Measurements from ENCODE around the gene CYFIP2.

The CYFIP2 gene

DNA sequence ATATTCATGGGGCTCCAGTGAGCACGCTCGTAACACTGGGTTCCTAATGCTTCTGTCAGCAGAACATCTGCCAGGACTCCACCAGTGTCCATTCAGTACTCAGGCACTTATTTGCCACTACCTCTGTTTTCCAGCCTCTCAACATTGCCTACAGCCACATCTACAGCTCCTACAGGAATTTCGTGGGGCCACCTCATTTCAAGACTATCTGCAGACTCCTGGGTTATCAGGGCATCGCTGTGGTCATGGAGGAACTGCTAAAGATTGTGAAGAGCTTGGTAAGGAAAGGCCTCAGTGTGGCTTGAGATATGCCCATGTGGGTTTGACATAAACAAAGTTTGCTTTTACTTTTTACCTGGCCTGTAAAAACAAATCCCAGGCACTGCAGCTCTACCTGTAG lies 92.9 kb downstream of the CYFIP2 start:
- DNase-seq (ENCODE audit: low read depth in 2 of 2), result no peak

DNA sequence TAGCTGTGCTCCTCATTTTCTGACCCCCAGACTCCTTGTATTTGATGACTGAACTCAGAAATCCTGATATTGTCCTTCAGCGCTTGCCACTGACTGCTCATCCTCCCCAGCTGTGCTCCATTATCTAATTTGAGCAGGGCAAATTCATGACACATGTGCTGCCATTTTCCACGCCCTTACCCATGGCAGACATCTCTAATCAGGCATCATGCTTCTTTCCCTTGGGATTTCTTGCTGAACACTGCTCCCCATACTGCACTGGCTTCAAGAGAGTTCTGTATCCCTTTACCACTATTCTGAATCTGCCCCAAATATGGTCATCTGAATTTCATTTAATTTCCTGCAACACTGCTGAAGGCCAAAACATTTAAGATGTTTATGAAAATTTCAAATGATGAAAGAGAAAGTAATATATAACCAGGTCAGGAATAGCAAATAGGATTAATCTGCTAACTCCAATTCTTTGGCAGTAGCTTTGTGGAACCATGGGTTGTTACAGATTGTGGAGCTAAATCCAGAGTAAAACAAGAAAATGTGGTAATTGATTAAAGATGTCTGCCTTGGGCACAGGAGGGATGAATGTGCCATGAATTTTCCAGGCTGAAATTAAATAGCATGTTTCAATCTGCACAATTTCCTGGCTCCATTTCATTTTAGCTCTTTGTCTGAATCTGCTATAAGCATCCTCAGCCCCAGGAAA lies 93.6 kb downstream of the CYFIP2 start:
- DNase-seq (ENCODE audit: low read depth in 2 of 2), result no peak

DNA sequence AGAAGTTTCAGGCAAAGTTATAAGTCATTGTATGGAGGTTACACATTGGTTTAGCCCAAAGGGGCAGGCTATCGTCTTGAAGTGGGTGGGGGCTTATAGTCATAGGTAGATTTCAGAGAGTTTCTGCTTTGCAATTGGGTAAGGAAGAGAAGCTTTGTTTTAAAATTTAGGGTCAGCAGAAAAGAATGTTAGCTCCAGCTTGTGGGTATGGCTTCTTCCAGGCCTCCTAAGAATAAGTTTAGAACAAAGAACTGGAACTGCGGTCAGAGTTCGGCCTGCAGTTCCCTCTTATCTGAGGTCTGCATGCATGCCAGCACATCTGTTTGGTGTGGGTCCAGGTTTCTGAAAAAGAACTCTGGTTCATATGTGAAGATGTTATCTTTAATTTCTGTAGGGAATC lies 96.1 kb downstream of the CYFIP2 start:
- DNase-seq (ENCODE audit: low read depth in 2 of 2), result no peak

DNA sequence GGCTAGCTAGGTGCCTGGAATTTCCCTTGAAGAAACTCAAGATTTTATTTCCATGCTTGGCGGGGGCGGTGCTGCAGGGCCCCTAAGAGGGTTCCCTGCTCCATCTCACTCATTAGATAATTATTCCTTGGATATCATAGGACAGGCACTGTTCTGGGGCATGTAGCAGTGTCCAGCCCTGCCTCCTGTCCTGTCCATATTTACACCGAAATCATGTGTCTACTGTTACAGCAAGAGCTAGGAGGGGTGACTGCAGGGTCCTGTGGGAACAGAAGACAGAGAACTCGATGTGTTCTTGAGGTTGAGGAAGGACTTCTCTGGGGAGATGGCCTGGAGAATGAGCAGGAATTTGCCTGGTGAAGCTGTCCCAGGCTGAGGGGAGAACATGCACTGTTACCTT lies 96.6 kb downstream of the CYFIP2 start:
- DNase-seq (ENCODE audit: low read depth in 2 of 2), result no peak

DNA sequence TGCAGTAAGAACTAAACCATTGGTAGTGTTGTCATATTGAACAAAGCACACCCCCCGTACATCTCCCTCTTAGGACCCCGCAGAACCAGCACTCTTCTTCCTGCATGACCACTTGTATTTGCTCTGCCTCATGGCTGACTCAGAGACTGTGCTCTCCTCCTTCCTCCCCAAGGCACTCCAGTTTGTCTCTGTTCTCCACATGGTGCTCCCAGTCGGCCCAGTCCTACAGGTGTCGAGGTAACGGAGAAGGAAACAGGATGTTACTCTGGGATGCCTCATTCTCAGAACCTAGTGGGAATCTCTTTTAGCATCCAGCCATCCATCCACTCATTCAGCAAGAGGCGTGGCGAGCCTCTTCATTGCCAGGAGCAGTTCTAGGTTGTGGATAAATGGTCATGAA lies 97.1 kb downstream of the CYFIP2 start:
- DNase-seq (ENCODE audit: low read depth in 2 of 2), result no peak

DNA sequence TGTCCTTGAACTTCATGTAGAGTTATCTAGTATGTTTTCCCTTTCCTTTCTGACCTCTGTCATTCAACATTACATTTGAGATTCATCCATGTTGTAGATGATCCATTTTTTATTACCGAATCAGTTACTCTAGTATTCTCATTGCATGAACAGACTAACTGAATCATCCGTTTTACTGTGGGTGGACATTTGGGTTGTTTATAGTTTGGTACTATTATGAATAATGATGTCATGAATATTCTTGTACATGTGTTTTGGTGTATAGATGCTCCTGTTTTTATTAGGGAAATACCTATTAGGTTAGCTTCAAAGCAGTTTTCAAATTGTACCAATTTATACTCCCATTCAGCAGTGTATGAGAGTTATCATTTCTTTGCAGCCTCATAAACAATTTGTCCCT lies 99.8 kb downstream of the CYFIP2 start:
- DNase-seq (ENCODE audit: low read depth in 2 of 2), result no peak

DNA sequence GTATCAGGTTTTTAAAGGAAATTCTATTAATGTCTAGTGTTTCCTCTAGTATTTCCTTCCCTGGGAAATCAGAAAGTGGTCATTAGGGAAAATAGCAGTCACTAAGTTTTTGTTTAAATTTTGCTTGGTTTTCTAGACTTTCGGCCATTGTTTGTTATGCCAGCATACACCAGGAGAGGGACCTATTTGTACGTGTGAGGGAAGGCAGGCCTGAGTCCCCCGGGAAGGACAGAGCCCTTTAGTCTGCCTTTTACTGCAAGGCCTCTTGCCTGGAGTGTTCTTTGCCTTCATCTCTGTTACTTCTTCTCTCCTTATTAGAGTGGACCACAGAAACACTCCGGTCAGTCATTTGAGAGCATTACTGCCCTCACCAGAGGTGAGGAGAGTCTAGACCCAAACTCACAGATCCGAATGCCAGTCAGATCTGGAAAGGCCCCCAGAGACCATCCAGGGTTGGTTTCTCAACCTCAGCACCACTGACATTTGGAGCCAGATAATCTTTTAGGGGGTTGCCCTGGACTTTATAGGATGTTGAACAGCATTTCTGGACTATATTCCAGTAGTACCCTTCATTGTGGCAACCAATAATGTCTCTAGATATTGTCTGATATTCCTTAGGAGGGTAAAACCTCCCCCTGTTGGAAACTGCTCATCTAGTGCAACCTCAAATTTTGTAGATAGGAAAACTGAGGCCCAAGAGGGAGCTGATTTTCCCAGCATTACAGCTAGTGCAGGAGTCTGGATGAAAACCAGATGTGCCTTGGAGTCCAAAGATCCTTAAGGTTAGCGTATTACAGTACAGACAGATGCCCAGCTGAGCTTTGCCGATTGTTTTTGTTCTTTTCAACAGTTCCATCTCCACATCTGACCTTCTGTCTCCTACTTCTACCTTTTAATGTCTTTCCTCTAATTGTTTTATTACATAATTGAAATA lies 101.1 kb downstream of the CYFIP2 start:
- DNase-seq (ENCODE audit: low read depth in 2 of 2), result no peak

DNA sequence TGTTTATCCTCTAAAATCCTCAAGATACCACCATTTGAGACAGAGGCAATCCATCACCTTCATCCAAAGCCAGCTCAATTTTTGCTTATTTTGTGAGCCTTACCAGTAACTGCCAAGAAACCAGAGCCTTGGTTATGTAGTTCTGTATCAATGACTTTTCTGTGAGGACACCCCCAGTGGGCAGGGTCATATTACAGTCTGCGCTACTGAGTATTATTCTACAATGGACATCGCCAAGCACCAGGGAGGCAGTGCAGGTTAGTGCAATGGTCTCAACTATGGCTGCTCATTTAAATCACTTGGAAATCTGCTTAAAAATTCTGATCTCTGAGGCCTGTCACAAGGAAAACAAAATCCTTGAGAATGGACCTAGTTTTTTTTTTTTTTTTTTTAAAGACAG lies 103.6 kb downstream of the CYFIP2 start:
- no peak for DNase-seq (ENCODE audit: low read depth in 2 of 2)

DNA sequence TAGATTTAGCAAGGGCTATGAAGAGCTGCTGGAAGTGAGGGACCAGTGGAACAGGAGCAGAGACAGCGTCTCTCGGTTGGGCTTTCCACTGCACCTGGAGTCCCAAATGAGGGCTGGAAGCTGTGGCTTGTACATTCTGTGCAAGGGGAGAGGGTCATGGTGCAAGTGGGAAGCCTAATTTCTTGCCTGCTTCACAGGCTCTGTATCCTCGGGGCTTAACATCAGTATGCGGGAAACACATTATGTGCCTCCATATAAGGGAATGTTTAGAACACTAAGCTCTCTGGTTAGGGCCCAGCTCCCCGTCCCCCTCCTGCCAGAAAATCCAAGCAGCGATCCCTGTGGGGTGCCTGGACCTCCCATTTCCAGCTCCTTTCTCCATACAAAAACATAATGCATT lies 105.0 kb downstream of the CYFIP2 start:
- DNase-seq (ENCODE audit: low read depth in 2 of 2), result no peak

DNA sequence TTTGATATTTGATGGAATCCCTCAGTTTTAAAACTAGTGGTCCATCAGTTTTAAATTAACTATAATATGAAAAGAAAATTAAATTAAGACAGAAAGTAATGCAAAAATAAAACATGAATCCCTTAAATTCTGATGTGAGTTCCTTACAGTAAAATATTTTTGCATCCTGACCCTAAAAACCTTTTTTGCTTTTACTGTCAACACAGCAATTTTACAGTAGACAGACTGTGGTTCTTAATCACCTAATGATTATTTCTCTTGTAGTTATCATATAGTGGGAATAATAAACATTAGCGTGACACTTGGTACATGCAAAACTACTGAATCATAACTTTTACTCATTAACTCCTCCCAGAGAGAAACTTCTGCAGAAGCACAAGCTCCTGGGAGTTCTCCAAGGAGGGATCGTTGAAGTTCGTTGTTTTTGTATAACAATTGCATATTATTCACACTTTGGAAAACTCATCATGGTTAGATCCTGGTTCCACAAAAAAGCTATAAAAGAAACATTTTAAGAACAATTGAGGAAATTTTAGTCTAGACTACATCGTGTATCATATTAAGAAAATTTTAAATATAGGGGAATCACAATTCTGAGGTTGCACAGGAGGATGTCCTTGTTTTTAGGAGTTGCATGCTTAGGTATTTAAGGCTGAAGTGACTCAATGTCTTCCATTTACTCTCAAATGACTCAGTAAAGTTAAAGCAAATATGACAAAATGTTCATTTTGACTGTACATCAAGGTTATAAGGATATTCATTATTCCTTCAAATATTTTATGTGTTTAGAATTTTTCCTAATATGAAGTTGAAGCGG lies 105.9 kb downstream of the CYFIP2 start:
- DNase-seq (ENCODE audit: low read depth in 2 of 2), result no peak

DNA sequence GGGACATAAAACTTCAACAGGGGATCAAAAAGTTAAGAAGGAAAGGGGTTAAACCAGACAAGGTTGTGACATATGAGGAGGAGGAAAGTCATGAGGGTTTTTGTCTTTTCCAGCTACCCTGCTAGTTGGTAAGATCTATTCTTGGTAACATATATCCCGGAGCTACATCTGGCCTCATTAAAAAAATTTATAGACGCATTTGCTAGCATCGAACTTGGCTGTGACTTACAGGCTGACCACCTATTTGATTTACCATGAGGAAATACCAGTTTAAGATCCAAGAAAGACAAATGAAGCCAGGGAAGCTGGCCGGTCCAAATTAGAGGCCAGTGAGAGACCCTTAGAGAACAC lies 106.5 kb downstream of the CYFIP2 start:
- no peak for DNase-seq (ENCODE audit: low read depth in 2 of 2)

DNA sequence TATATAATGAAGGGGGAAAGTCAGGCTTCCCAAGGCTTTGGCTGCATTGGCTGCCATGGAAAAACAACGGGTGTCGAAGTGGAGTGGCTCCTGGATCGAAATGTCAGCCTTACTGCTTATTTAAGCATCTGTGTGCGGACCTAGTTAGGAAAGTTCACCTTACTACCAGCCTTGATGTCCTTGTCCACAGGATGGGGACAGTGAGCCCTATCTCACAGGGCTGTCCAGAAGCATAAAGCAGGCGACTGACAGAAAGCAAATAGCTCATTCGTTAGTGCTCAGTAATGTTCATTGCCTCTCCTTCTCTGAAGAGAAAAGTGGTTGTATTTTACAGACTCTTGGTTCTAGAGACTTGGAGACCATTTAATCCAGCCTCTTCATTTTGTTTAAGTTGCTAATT lies 112.6 kb downstream of the CYFIP2 start:
- DNase-seq (ENCODE audit: low read depth in 2 of 2), result no peak

DNA sequence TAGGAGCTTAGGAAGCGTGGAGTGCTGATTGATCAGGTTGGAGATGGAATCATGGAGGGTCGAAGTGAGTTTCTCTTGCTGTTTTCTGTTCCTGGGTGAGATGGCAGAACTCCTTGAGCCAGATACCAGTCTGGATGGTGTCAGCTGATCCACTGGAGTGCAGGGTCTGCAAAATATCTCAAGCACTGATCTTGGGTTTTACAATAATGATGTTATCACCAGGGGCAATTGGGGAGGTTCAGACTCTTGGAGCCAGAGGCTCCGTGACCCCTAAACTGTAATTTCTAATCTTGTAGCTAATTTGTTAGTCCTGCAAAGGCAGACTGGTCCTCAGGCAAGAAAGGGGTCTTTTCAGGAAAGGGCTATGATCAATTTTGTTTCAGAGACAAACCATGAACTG lies 114.1 kb downstream of the CYFIP2 start:
- DNase-seq (ENCODE audit: low read depth in 2 of 2), result no peak

DNA sequence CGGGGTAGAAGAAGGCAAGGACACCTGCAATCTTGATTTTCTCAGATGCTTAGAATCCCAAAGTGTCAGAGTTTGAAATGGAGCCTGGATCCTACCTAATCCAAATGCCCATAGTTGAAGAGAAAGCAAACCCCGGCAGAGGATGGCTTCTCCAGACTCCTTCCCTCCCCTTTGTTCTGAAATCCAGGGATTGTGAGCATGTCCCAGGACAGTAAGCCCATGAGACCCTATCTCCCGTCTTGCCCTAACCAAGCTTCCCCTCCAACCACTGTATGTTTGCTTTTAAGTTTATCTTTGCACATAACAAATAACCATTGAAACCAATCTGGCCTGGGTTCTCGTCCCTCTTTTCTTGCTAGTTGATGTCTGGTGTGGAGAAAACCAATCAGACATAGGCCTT lies 115.8 kb downstream of the CYFIP2 start:
- DNase-seq (ENCODE audit: low read depth in 2 of 2), result no peak

DNA sequence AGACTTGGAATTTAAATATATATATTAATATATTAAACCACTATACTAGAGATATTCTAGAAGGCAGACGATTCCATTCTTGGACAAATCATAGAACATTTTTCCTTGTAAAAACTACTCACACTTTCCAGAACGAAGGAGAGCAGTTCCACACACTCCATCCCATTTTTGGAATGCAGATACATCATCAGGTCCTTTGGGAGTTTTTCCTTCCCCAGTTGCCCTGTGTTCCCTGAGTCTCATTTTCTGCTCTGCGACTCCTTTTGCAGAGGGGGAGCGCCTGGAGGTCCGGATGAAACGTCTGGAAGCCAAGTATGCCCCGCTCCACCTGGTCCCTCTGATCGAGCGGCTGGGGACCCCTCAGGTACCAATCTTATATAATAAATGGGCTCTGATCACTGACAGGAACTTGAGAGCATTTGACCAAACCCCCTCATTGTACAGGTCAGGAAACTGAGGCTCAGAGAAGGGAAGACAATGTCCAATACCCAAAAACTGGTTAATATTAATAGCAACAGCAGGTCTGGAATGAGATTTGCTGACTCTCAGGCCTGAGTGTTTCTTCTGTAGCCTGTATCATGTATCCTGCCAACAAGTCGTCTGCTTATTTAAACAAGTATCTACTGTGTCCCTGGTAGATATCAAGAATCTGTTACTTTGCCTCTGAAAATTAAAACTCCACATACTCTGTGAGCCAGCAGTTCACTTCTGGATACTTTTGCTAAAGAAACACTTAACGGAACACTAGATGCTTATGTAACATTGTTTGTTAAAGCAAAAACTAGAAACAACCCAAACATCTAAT lies 117.3 kb downstream of the CYFIP2 start:
- no peak for DNase-seq (ENCODE audit: low read depth in 2 of 2)

DNA sequence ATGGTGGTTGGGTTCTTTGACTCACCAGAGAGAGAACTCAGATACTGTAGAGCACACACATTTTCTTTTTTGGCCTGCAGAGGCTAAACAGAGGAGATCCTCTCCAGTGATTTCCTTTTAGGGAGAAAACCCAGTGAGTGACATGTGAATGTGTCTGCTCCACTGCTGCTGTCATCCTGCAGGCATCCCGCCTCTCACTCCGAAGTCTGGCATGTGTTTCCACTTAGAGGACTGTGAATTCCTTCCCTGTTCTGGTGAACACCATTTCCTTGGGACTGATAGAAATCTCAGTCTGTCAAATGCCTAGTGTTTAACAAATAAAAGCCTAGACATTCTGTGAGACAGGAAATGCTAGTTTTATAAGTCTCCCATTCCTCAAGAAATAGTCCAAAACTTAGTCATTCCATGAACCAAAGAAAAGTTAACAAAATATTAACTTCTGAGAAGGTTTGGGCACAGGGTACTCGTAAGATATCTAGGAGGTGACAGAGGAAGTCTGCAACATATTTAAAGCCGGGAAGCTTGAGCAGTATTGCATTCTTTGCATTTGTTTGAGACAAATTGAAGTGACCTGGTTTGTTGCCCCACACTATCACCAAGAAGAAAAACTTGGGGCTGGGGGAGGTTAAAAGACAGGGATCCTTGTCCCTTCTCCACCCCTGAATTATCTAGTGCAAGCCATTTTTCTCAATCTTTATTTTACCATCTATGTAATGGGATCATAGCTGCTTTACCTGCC lies 119.2 kb downstream of the CYFIP2 start:
- no peak for DNase-seq (ENCODE audit: low read depth in 2 of 2)

DNA sequence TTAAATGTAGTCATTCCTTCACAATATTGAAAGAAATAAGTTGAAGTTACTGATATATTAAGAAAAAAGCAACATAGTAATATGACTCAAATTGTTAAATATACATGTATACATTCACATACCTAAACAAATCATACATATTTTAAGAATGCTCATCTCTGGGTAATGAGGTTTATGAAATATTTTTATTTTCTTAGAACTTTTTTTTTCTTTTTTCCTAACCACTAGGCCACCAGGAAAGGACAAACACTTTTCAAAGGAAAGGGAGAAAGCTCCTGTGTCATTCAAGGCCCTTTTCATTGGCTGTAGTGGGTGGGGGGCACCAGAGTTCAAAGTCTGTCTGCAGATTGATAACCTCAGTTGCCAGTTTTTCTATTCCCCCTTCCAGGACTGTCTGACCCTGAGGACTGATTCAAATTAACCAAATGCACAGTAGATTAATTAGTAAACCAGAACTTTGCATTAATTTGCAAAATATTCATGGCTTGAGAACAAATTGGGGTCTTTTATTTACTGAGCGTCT lies 121.2 kb downstream of the CYFIP2 start:
- no peak for DNase-seq (ENCODE audit: low read depth in 2 of 2)

DNA sequence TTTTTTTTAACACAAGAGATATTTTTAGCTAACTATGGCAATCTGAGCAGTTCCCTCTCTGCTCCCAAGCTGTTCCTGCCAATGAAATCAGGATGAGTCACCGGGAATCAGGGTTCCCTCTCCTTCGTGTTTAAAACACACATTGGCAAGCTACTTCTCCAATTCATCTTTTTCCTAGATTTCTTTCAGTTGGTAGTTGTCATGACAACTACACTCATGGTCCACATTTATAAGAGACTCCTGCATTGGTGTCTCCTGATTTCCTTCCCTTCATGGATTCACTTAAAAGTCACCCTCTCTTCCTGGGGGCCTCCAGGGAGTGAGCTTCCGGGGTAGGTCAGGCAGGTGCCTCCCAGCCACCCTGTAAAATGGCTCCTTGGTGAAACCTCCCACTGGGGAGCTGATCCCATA lies 121.8 kb downstream of the CYFIP2 start:
- no peak for DNase-seq (ENCODE audit: low read depth in 2 of 2)

DNA sequence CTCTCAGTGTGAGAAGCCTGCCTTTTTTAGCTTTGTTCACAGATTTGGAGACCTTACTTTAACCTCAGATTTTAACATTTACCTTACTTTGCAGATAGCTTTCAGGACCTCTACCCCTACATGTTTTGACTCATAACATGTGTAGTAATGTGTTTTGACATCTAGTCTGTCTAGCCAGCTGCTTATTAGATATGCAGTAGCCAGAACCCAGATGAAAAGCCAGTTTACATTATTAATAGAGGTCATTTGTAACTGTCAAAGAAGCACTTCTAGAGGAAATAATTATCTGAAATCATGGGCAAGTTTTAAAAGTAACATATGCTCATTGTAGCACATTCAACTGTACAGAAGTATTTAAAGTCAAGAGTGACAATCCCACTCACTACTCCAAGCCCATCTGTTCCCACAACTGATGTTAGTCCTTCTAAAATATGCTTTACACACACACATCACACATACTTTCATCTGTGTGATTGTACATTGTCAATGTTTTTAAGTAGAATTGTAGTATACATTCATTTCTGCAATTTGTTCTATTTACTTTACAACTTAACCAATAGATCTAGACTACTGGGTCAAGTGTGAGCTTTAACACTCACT lies 122.3 kb downstream of the CYFIP2 start:
- DNase-seq (ENCODE audit: low read depth in 2 of 2), result no peak

DNA sequence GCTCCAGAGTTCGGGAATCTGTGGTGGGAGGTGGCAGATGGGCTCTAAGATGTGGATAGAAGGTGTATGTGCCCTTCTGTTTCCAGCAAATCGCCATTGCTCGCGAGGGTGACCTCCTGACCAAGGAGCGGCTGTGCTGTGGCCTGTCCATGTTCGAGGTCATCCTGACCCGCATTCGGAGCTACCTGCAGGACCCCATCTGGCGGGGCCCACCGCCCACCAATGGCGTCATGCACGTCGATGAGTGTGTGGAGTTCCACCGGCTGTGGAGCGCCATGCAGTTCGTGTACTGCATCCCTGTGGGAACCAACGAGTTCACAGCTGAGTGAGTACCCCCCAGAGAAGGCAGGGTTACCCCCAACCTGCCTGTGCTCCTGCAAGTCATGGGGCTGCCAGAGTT lies 123.2 kb downstream of the CYFIP2 start:
- DNase-seq (ENCODE audit: low read depth in 2 of 2), result no peak
